ENCODE measurements around the gene ZFAND2B.
A peak's percentile ranks its signal among the peaks of the same experiment; 100 is the strongest.

DNA sequence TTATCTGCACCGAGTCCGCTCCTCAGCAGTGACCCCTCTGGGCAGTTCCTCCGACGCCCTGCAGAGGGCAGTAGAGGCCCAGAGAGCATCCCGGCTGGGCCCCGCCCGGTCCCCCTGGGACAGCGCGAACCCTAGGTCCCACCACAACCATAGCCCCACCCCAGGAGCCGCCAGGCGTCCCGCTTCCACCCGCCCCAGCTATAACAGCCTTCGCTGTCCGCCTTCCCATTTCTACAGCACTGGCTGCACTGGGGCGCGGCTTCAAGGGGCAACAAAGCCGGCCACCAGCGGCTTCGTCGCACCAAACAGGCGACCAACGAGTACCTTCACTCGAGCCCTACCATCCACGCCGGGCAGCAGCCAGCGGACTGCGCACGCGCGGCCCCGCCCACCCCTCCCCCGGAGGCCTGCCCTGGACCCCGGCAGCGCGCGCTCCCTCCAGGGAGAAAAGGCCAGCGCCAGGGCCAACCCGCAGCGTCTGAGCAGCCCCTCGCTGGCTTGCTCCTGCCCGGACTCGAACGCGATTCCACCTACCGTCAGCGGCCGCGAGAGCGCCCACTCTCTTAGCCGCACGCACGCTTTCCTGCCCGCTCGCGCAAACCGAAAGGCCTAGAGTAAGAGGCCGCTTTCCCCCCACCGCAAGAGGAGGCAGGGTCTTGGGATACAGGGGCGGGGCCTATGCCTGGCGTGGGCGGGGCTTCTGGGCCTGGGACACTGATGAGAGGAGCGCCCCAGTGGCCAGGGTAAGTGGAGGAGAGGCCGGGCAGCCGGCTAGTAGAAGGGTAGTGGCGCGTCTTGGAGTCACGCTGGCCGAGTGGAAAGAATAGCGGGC, 46.2 kb upstream of the ZFAND2B start, which contains the start of gene NHEJ1:
- TF ChIP-seq EZH2 (IDR thresholded peaks at IDR 0.05; ENCODE audit: borderline replicate concordance, insufficient read depth, low read length, poor library complexity, severe bottlenecking): no peak
- TF ChIP-seq EP300 (conservative IDR thresholded peaks at IDR 0.05; ENCODE audit: poor library complexity, severe bottlenecking): peak; percentile 29
- TF ChIP-seq MXI1 (conservative IDR thresholded peaks at IDR 0.05; ENCODE audit: poor library complexity, severe bottlenecking): peak; percentile 76
- TF ChIP-seq, protein P1, sequence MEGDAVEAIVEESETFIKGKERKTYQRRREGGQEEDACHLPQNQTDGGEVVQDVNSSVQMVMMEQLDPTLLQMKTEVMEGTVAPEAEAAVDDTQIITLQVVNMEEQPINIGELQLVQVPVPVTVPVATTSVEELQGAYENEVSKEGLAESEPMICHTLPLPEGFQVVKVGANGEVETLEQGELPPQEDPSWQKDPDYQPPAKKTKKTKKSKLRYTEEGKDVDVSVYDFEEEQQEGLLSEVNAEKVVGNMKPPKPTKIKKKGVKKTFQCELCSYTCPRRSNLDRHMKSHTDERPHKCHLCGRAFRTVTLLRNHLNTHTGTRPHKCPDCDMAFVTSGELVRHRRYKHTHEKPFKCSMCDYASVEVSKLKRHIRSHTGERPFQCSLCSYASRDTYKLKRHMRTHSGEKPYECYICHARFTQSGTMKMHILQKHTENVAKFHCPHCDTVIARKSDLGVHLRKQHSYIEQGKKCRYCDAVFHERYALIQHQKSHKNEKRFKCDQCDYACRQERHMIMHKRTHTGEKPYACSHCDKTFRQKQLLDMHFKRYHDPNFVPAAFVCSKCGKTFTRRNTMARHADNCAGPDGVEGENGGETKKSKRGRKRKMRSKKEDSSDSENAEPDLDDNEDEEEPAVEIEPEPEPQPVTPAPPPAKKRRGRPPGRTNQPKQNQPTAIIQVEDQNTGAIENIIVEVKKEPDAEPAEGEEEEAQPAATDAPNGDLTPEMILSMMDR (IDR thresholded peaks at IDR 0.05; ENCODE audit: poor library complexity, severe bottlenecking): peak; percentile 95
